Activated CD8-positive, alpha-beta memory T cell treated with anti-CD3 and anti-CD28 coated beads for 1 hour (primary cell): ENCODE results near the gene NUP62.
"Not testable (repeated sequence)": the region's sequence is repeated elsewhere in the genome, so short reads cannot be mapped to it uniquely, and the experiment has no call there.

Experiments
- DNase-seq, 2 donors: peaks; one replicate each; pipeline ENCODE4 v3.0.0-alpha.2; 2020; ENCODE audit warnings: low read depth in 1 of 2; ENCODE audit errors: extremely low read depth in 1 of 2

Gene NUP62

GRCh38 chr19:49929121-49929610, at the start of gene NUP62, which contains the start of gene ATF5:
TSS of gene NUP62 (minus strand) at chr19:49929504. CDS start at chr19:49909807, 19,697 bp downstream.
TSS of gene ATF5 (plus strand) at chr19:49929205. CDS start at chr19:49930851, 1,646 bp downstream.
- peak; percentile 75 to 92 for DNase-seq

DNA sequence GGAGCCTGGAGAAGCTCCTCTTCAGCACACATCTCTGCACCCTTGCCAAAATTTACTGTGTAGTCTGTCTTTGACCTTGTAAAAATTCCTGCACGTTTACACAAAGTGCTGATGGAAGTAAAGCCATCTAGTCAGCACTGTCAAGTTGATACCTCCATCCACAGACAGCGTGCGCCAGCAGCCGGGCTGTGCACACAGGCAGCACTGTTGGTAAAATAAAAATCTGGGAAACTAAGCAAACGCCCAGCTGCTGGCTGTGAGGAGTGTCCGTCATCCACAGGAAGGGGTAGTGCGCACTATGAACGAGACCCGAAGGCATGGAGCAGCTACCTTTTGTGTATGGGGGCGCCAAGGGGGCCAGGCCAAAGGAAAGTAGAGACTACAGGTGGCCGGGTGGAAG, 49.0 kb upstream of the NUP62 start:
- DNase-seq: no peak

GRCh38 chr19:49977881-49978280, 48.6 kb upstream of the NUP62 start:
- no peak for DNase-seq

GRCh38 chr19:49977076-49977475, 47.8 kb upstream of the NUP62 start:
- no peak for DNase-seq

DNA sequence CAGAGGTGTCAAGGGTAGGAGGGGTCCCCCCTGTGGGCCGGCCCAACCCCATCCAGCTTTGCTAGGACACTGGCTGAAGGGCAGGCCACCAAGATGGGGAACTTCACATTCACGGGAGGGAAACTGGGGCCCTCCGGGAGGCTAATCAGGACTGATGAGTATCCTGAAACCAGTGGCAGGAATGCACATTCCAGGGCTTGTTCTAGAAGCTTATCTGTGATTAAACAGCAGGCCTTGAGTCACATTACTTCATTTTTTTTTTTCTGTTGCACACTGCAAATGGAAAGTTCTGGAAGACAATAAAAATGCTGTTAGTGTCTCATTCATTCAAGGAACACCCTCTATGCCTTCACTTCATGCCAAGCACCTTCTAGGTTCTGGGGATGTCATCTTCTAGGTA, 47.2 kb upstream of the NUP62 start:
- DNase-seq: no peak

DNA sequence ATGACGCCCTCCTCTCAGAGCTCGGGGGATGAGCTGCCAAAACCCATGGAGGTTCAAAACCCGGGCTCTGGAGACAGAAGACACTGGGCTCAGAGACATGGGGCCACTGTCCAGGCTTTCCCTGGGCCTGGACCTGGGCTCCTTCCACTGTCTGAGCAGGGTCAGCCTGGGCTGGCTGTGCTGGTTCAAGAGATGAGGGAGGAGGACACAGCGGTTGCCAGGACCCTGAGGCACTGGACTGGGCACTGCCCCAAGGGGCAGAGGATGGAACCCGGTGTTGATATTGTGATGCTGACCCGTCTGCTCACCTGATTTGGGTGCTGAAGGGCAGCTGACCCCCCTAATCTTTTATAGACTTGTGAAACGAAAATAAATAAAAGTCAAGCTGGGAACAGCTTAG, 45.7 kb upstream of the NUP62 start:
- DNase-seq: no peak

DNA sequence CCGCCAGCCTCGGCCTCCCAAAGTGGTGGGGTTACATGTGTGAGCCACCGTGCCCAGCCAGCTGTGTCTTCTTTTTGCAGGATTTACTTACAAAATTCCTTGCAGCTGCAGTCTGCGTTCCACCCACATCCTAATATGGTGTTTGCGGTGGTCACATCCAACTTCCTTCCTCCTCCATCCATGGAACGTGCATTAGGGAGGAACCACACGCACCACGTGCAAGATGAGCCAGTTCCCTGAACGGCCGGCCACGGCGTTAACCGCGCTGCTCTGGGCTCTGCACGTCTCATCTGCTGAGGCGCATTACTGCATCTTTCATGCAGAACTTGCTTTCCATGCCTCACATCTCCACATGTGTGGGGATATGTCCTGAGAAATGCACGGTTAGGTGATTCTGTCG, 44.7 kb upstream of the NUP62 start:
- no peak for DNase-seq

DNA sequence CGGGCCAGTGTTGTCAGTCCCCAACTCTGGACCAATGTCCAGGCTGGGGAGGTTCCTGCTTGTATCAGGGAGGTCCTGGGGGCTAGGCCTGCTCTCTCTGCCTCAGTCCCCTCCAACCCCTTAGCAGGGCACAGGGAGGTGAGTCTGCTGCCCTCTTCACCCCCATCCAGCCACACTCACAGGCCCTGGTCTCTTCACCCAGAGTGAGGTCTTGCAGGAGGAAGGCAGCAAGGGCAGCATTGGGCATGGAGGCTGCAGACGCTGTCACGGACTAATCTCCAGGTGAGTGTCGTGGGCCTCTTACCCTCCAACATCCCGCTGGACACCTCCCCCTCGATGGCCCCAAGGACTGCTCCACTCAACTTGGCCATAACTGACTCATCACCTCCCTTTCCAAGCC, 43.5 kb upstream of the NUP62 start:
- no peak for DNase-seq

DNA sequence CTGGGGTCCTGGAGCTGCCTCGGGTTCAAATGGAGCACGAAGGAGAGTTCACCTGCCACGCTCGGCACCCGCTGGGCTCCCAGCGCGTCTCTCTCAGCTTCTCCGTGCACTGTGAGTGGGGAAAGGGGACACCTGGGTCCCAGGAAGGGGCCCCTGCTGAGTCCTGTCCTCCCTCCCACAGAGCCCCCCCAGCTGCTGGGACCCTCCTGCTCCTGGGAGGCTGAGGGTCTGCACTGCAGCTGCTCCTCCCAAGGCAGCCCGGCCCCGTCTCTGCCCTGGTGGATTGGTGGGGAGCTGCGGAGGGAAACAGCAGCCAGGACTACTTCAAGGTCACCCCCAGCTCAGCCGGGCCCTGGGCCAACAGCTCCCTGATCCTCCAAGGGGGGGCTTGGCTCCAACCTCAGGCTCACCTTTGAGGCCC, 42.7 kb upstream of the NUP62 start:
- no peak for DNase-seq

- DNase-seq: not testable (repeated sequence)
Observed at GRCh38 chr19:49969355-49969754, 40.1 kb upstream of the NUP62 start.

GRCh38 chr19:49968279-49968922, 39.1 kb upstream of the NUP62 start:
- no peak for DNase-seq

GRCh38 chr19:49960980-49961379, 31.7 kb upstream of the NUP62 start, which contains the start of gene SIGLEC11:
TSS of gene SIGLEC11 (minus strand) at chr19:49961172. CDS start at chr19:49961081, 91 bp downstream.
- not testable (repeated sequence) for DNase-seq

DNA sequence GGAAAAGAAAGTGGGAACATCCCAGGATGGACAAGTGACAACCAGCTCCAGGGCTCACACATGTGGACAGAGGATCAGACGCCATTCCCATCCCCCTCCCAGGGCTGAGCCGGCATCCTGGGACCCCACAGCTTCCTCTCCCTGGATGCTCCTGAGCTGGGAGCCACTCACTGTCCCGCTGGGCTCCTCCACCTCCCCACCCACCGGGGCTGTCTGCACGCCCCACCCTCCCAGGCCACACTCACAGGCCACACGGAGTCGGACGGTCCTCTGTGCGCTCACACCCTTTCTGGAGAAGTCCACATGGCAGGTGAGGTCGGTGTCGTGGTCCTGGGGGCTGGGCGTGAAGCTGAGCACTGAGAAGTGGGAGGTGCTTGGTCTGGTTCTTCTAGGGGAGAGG, 30.6 kb upstream of the NUP62 start:
- not testable (repeated sequence) for DNase-seq

DNA sequence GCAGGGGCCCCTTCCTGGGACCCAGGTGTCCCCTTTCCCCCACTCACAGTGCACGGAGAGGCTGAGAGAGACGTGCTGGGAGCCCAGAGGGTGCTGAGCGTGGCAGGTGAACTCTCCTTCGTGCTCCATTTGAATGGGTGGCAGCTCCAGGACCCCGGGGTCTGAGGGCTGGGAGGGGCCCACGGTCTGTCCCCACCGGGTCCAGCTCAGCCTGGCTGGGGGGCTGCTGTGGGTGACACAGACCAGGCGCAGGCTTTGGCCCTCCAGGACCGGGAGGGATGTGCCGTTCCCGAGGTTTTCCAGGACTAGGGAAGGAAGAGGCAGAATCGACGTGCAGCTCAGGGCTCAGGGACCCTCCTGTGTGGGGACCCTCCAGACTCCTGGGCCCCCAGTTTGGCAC, 29.3 kb upstream of the NUP62 start:
- not testable (repeated sequence) for DNase-seq

GRCh38 chr19:49958144-49958543, 28.8 kb upstream of the NUP62 start:
- not testable (repeated sequence) for DNase-seq

- no peak for DNase-seq
Observed at GRCh38 chr19:49957262-49957915, 28.1 kb upstream of the NUP62 start.

DNA sequence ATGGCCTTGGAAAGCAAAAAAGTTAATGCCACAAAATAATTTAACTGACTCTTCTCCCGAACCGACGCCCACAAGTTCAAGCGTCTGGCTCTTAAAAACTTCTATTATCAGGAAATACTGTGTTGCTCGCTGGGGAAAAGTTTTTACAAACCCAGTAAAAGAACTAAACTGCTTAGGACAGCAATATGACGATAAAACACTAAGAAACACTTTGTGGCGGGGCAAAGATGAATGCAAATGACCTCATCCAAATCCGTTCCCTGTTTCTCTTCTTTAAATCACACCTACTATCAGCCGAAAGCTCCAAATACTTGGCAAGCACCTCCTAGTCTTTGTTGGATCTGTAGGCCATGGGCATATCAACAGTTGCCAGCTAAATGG, 26.8 kb upstream of the NUP62 start:
- DNase-seq: no peak

DNA sequence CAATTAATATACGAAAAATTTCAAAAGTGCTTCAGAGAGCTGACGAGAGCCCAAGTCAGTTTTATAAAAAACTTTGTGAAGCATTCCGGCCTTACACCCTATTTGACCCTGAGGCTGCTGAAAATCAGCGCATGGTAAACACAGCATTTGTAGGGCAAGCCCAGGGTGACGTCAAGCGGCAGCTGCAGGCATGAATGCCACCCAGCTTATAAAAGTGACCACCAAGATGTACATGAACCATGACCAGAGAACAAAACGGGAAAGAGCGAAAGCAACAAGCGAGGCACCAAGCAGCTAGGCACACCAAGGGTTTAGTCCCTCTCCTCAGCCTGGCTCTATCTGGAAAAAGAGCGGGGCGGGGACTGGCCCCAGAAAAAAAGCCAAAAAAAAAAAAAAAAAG, 25.6 kb upstream of the NUP62 start:
- DNase-seq: no peak

DNA sequence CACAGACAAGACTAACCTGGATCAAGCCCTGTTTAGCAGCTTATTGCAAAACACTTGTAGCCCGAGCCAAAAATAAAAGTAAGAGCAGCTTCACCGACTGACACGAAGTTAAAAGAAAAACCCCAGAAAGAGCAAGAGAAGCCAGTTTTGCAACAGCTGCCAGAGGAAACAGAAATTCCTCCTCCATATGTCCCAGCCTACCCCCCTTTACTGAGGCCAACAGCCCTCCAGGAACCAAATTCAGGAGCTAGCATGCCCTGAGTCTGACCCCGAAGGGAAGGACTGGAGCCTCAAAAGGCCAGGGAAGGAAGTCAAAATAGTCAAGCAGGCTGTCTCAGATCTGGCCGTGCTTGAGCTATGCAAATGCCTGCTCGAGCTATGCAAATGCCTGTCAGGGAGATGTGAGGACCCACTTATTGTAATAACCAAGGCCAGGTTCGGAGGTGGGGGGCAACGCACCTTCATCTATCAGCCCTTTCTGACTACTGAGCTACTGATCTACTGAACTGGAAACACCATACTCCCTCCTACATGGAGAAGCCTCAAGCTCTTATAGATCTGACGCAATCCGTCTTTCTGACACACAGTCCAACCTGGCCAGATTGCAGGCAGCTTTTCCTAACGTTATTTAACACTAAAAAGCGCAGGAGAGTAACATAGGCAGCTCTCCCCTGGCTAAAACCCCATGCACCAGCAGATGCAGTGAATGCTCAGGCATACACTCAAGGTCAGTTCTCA, 25.0 kb upstream of the NUP62 start:
- no peak for DNase-seq

DNA sequence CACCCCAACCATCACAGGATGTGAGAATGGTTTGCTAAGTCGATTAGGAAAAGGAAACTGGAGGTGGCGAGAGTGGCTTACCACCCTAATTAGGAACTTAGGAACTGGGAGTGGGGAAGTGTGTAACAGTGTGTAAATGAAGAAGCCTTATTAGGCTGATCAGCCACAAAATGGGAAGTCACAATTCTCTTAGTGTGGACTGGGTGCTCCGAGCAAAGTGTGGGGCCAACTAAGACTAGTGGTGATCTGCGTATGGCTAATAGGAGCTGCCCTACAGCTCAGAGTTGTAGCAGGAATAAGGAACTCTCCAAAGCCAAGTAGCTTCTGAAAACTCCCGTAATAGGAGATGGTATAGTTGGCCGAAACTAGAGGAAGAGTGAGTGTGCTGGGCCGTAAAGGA, 24.1 kb upstream of the NUP62 start:
- DNase-seq: no peak

- DNase-seq: no peak
Observed at GRCh38 chr19:49952906-49953305, 23.6 kb upstream of the NUP62 start.

GRCh38 chr19:49952479-49952836, 23.2 kb upstream of the NUP62 start:
- DNase-seq: no peak
